B cell (primary cell): ENCODE results near the gene TAS2R50.

ENCODE experiments used
- EZH2 ChIP-seq: IDR thresholded peaks from 2 replicates; pipeline ENCODE4 v1.6.1; 2012; ENCODE audit warnings: borderline replicate concordance, low read depth, mild to moderate bottlenecking, moderate library complexity, low read length; ENCODE audit not compliant: insufficient read depth, poor library complexity, severe bottlenecking
- TF ChIP-seq, protein P1 (sequence below): fragments of 200-600 bp; IDR thresholded peaks from one replicate; pipeline ENCODE4 v1.8.0; 2022; ENCODE audit warnings: antibody characterized with exemption, mild to moderate bottlenecking

DNA sequence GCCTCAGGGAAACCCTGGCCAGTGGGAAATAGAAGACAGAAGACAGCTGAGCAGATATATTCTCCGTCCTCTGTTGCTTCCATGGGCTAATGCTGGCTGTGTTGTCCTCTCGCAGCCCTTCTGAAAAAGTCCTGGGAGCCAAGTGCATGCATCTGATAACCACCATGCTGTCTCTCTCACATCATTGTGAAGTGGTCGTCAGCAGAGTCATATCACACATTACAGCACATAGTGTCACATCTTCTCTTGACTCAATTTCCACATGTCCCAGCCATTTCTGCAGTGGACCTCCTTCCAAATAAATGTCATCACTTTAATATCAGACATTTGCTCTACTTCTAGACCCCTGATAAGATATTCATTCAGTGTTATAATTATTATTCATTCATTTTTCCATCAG lies 7.6 kb upstream of the TAS2R50 start:
- TF ChIP-seq, protein P1, sequence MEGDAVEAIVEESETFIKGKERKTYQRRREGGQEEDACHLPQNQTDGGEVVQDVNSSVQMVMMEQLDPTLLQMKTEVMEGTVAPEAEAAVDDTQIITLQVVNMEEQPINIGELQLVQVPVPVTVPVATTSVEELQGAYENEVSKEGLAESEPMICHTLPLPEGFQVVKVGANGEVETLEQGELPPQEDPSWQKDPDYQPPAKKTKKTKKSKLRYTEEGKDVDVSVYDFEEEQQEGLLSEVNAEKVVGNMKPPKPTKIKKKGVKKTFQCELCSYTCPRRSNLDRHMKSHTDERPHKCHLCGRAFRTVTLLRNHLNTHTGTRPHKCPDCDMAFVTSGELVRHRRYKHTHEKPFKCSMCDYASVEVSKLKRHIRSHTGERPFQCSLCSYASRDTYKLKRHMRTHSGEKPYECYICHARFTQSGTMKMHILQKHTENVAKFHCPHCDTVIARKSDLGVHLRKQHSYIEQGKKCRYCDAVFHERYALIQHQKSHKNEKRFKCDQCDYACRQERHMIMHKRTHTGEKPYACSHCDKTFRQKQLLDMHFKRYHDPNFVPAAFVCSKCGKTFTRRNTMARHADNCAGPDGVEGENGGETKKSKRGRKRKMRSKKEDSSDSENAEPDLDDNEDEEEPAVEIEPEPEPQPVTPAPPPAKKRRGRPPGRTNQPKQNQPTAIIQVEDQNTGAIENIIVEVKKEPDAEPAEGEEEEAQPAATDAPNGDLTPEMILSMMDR = no peak
- TF ChIP-seq EZH2 = no peak
